Regular cardiac myocyte (primary cell): ENCODE data around the gene DDAH1. TPM values are rescaled to one million over a fixed set of nuclear protein-coding genes. Genes with fewer than 3 reads are reported as not detected.

Experiments
- total RNA-seq: library from RNA; depleted of rRNA; stranded (reverse); fragments of >200 nt; gene quantifications from 2 replicates; pipeline ENCODE4 v1.2.3, GENCODE V29; 2014

The DDAH1 gene
- 60.4 and 87.9 TPM in 2 replicates for total RNA-seq

GRCh38 chr1:85465099-85465785, at the start of gene DDAH1:
TSS of gene DDAH1 (minus strand) at chr1:85465159. CDS start at chr1:85465045, 114 bp downstream.

DNA sequence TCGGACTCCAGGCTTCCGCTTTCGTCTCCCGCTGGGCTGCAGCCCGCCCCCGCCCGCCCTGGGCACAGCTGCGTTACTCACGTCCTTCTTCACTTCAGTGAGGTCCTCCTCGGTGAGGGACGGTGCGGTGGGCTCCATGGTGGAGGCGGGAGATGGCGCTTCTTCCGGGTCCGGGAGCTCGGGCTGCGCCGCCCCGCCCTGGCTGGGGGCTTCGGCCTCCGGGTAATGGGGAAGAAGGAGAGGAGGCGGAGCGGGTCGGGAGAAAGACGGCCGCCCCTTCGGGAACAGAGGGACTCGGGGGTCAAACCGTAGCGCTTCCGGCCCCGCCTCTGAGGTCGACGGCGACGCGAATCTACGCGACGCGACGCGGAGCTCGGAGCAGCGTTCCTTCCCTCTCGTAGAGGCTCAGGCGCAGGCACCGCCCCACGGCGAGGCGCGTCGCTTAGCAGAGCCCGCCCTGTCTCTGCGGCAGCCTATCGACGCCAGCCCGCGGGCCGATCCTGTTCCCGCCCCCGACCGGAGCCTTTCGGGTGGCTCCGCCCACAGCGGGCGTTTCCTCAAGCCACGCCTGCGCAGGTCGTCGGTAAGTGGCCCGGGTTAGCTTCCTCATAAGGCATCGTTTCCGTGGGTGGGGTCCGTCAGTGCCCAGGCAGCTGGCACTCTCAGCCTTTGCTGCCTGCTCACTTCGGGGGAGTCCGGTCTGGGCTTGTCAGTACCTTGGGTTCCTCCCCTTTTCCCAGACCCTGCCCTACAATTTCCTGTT, 188.6 kb downstream of the DDAH1 start, which contains the start of gene BCL10:
Gene BCL10 (minus strand): TSS at position 418 of the 763 bp plus-strand sequence. CDS start 280 bp downstream, at position 138.

Other genes with a start within 250 kb of the DDAH1 start
- 14.6 and 16.3 TPM in 2 replicates for gene C1orf52, start 205.5 kb downstream of the DDAH1 start, total RNA-seq
- gene BCL10, start 188.5 kb downstream of the DDAH1 start, total RNA-seq, result 23.4 and 28.9 TPM in 2 replicates
- gene CCN1, start 115.6 kb upstream of the DDAH1 start, total RNA-seq, result 131 and 146 TPM in 2 replicates
- 12.1 and 15.3 TPM in 2 replicates for gene ZNHIT6, start 243.3 kb upstream of the DDAH1 start, total RNA-seq